ENCODE results near the gene CRYBB3.
A peak's percentile ranks its signal among the peaks of the same experiment; 100 is the strongest.
"Not testable (repeated sequence)": the region's sequence is repeated elsewhere in the genome, so short reads cannot be mapped to it uniquely, and the experiment has no call there.

CRYBB3 gene

GRCh38 chr22:25207553-25208157 is 8.0 kb downstream of the CRYBB3 start:
- no peak for DNase-seq (ENCODE audit: low read depth)

- DNase-seq (ENCODE audit: low read depth) = no peak
Observed at GRCh38 chr22:25208328-25208727, 8.7 kb downstream of the CRYBB3 start.

GRCh38 chr22:25208743-25209505 is 9.3 kb downstream of the CRYBB3 start:
- DNase-seq (ENCODE audit: low read depth) = no peak

- DNase-seq (ENCODE audit: low read depth) = no peak
Observed at GRCh38 chr22:25210793-25211192, 11.1 kb downstream of the CRYBB3 start.

- DNase-seq (ENCODE audit: low read depth) = no peak
Observed at GRCh38 chr22:25212337-25212736, 12.7 kb downstream of the CRYBB3 start.

GRCh38 chr22:25213221-25213620 is 13.6 kb downstream of the CRYBB3 start:
- no peak for DNase-seq (ENCODE audit: low read depth)

- no peak for DNase-seq (ENCODE audit: low read depth)
Observed at GRCh38 chr22:25216230-25216629, 16.6 kb downstream of the CRYBB3 start.

GRCh38 chr22:25219211-25219689 is 19.6 kb downstream of the CRYBB3 start, which contains the start of gene CRYBB2:
CRYBB2 (plus strand) TSS chr22:25219639; CDS start chr22:25221430, 1,791 bp downstream.
- DNase-seq (ENCODE audit: low read depth) = no peak

- DNase-seq (ENCODE audit: low read depth) = no peak
Observed at GRCh38 chr22:25219948-25220442, 20.3 kb downstream of the CRYBB3 start.

- DNase-seq (ENCODE audit: low read depth) = no peak
Observed at GRCh38 chr22:25221790-25222189, 22.1 kb downstream of the CRYBB3 start.

- no peak for DNase-seq (ENCODE audit: low read depth)
Observed at GRCh38 chr22:25223269-25223850, 23.7 kb downstream of the CRYBB3 start.

- DNase-seq (ENCODE audit: low read depth) = no peak
Observed at GRCh38 chr22:25228822-25229221, 29.2 kb downstream of the CRYBB3 start.

GRCh38 chr22:25230760-25231159 is 31.1 kb downstream of the CRYBB3 start:
- DNase-seq (ENCODE audit: low read depth) = not testable (repeated sequence)

- DNase-seq (ENCODE audit: low read depth) = no peak
Observed at GRCh38 chr22:25232301-25232700, 32.6 kb downstream of the CRYBB3 start.

- not testable (repeated sequence) for DNase-seq (ENCODE audit: low read depth)
Observed at GRCh38 chr22:25233706-25234105, 34.0 kb downstream of the CRYBB3 start.

- DNase-seq (ENCODE audit: low read depth) = peak; percentile 33
Observed at GRCh38 chr22:25235547-25236290, 36.1 kb downstream of the CRYBB3 start.

GRCh38 chr22:25236417-25236816 is 36.8 kb downstream of the CRYBB3 start:
- no peak for DNase-seq (ENCODE audit: low read depth)

GRCh38 chr22:25237503-25237902 is 37.8 kb downstream of the CRYBB3 start:
- no peak for DNase-seq (ENCODE audit: low read depth)

- DNase-seq (ENCODE audit: low read depth) = not testable (repeated sequence)
Observed at GRCh38 chr22:25238058-25238457, 38.4 kb downstream of the CRYBB3 start.

GRCh38 chr22:25255169-25255568 is 55.5 kb downstream of the CRYBB3 start:
- DNase-seq (ENCODE audit: low read depth) = not testable (repeated sequence)
